ENCODE data around the gene PJVK.

DNA sequence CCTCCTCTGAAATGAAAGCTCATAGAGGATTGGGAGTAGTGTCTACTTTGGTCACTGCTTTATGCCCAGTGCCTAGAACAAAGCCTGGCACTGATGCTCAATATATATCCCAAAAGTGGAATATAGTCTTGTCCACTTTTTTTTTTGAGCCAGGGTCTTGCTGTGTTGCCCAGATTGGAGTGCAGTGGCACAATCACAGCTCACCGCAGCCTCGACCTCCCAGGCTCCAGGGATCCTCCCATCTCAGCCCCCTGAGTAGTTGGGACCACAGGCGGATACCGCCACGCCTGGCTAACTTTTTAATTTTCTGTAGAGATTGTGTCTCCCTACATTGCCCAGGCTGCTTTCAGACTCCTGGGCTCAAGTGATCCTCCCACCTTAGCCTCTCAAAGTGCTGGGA is 23.4 kb downstream of the PJVK start:
- TF ChIP-seq, protein P1, sequence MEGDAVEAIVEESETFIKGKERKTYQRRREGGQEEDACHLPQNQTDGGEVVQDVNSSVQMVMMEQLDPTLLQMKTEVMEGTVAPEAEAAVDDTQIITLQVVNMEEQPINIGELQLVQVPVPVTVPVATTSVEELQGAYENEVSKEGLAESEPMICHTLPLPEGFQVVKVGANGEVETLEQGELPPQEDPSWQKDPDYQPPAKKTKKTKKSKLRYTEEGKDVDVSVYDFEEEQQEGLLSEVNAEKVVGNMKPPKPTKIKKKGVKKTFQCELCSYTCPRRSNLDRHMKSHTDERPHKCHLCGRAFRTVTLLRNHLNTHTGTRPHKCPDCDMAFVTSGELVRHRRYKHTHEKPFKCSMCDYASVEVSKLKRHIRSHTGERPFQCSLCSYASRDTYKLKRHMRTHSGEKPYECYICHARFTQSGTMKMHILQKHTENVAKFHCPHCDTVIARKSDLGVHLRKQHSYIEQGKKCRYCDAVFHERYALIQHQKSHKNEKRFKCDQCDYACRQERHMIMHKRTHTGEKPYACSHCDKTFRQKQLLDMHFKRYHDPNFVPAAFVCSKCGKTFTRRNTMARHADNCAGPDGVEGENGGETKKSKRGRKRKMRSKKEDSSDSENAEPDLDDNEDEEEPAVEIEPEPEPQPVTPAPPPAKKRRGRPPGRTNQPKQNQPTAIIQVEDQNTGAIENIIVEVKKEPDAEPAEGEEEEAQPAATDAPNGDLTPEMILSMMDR (IDR thresholded peaks at IDR 0.05) = no peak
- TF ChIP-seq POLR2A (IDR thresholded peaks at IDR 0.05) (no peak), POLR2AphosphoS5 (IDR thresholded peaks at IDR 0.05) (no peak)
